ENCODE results near the gene ZNF205.
"Not testable (repeated sequence)": the region's sequence is repeated elsewhere in the genome, so short reads cannot be mapped to it uniquely, and the experiment has no call there.

Gene ZNF205

GRCh38 chr16:3150346-3151218 lies 38.2 kb downstream of the ZNF205 start:
- peak; percentile 97 to 99 for DNase-seq

DNA sequence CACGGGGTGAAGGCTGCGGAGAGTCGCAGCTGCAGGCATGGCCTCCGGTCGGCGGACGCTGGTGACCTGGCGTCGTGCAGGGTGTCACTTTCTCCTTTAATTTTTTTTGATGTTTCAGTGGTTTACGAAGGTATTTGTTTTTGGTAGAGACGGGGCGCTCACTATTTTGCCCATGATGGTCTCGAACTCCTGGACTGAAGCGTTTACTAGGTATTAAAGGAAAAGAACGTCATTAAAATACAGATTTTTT lies 39.6 kb downstream of the ZNF205 start:
- DNase-seq, result peak in 1 of 2 donors; percentile 63

GRCh38 chr16:3152277-3152990 lies 40.0 kb downstream of the ZNF205 start:
- peak; percentile 86 to 88 for DNase-seq

- no peak for DNase-seq
Measured at GRCh38 chr16:3152991-3153368, 40.6 kb downstream of the ZNF205 start.

GRCh38 chr16:3155181-3155580 lies 42.8 kb downstream of the ZNF205 start:
- no peak for DNase-seq

DNA sequence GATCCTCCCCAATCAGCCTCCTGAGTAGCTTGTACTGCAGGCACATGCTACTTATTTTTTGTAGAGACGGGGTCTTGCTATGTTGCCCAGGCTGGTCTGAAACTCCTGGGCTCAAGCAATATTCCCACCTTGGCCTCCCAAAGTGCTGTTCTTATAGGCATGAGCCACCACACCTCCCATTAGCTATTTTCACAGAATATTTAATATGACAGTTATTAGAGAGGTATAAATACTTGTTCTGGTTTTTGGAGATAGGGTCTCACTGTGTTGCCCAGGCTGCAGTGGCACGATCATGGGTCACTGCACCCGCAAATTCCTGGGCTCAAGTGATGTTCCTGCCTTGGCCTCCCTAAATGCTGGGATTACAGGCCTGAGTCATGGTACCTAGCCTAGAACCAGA lies 43.6 kb downstream of the ZNF205 start:
- no peak for DNase-seq

- peak; percentile 70 to 79 for DNase-seq
Measured at GRCh38 chr16:3157229-3158025, 45.0 kb downstream of the ZNF205 start.

- DNase-seq, result no peak
Measured at GRCh38 chr16:3158026-3158509, 45.7 kb downstream of the ZNF205 start.

- peak; percentile 92 to 97 for DNase-seq
Measured at GRCh38 chr16:3158510-3159314, 46.3 kb downstream of the ZNF205 start.

DNA sequence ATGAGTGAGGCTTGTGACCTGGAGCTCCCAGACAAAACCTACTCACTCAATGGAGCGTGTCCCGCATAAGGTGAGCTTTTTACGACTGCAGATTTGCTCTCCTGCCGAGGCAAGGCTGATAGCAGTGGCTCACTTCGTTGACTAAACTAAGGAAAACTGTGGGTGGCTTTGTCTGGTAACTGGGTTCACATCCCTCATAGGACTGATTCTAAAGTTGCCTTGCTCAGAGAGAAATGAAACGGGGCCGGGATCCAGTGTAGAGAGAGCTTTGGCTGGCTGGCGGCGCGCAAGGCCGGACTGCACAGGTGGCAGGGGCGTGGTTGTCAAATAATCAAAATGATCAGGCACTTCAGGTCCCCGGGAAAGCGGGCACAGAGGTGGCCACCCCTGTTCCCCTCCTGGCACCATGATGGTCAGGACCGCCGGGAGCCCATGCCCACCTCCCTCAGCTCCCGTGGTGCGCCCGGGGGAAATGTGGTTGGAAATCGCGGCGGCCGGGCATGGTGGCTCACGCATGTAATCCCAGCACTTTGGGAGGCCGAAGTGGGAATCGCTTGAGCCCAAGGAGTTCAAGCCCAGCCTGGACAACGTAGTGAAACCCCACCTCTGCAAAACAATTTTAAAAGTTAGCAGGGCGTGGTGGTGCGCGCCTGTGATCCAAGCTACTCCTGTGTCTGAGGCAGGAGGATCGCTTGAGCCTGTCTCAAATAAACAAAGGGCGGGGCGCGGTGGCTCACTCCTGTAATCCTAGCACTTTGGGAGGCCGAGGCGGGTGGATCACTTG lies 49.0 kb downstream of the ZNF205 start:
- DNase-seq, result no peak

DNA sequence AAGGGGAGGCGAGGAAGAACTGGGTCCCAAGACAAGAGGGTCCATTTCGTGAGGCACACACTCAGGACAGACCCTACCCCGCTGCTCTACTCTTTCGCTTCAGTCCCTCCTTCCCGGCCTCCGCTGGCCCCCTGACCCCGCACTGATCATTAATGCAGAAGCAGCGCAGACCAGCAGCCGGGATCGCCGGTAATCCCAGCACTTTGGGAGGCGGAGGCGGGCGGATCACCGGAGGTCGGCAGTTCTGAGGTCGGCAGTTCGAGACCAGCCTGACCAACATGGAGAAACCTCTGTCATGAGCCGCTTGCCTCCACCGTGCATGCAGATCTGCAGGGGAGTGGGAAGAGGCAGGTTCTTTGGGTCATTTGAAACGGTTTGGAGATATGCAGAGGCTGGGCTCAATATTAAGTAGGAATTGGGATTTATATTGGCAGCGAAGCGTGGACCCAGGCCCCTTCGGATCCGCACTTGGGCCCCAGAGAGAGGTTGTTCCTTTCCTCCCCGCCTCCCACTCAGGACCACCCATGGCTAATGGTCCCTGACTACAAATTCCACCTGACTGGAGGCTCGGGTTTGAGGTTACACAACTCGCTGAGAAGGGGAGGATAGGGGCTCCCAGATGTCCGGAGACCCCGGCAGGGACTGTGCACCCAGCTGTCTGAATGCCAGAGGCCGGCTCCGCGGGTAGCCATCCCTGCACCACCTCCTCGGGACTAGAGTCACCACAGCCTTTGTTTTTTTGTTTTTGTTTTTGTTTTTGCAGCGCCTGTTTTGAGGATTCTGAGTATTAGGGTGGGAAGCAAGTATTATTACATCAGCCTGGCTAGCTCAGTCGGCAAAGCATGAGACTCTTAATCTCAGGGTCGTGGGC lies 52.0 kb downstream of the ZNF205 start:
- no peak for DNase-seq

DNA sequence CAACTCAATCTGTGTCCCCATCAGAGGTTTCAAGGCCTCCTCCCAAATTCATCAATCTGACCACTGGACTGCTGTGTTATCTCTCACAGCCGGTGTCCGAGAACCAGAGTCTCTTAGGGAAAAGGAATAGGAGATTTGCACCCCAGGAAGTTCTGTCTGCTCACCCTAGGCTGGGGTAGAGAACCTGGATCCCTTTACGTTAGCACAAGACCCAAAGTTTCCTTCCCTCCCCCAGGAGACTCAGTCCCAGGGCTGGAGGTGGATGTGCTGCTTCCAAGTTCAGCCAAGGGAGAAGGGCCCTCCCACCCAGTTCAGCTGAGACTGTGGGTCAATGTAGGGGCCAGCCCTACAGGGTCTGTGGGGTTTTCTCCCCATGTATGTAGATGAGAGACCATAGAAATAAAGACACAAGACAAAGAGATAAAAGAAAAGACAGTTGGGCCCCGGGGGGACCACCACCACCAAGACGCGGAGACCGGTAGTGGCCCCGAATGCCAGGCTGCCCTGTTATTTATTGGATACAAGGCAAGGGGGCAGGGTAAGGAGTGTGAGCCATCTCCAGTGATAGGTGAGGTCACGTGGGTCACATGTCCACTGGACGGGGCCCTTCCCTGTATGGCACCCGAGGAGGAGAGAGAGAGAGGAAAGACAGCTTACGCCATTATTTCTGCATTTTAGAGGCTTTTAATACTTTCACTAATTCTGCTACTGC lies 52.9 kb downstream of the ZNF205 start:
- DNase-seq, result no peak

DNA sequence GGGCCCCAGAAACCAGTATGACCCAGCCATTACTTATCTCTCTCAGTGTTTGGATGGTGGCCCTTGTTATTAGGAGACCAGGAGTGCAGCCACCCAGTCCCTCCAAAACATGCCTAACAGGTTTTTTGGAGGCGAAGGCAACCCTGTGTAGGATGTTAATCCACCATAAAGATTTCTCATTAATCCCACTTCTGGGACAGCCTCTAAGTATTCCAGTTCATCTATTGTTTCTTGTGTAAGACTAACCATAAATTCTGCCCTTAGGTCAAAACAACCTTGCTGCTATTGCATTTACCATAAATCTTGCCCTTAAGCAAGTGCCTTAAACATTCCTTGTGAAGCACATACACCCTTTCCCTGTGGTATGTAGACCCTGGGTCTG lies 54.1 kb downstream of the ZNF205 start:
- DNase-seq, result no peak

DNA sequence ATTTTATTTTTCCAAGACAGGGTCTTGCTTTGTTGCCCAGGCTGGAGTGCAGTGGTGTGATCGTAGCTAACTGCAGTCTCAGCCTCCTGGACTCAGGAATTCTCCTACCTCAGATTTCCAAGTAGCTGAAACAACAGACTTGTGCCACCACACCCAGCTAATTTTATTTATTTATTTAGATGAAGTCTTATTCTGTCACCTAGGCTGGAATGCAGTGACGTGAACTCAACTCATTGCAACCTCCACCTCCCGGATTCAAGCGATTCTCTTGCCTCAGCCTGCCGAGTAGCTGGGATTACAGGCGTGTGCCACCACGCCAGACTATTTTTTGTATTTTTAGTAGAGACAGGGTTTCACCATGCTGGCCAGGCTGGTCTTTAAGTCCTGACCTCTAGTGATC lies 56.3 kb downstream of the ZNF205 start:
- DNase-seq, result not testable (repeated sequence)

All from CD4-positive, alpha-beta T cell treated with Interleukin-4 for 1 hour (primary cell).